Measurements from ENCODE around the gene NEK1. TPM values are rescaled to one million over a fixed set of nuclear protein-coding genes. Genes with fewer than 3 reads are reported as not detected.

The NEK1 gene
- total and polyA plus RNA-seq, 2 of the 13 experiments (the other 11 are each of a cell fraction or from before 2014, with no cell fraction given), result 2.9 to 5.4 TPM

GRCh38 chr4:169620880-169621248 lies 8.5 kb upstream of the NEK1 start:
- ChIA-PET POLR2A (interaction anchor here (0.9 to 1.7 kb wide), 4 partner anchors 9 to 39 kb away, joined by 3 to 10 read pairs (median 5); partner anchors contain the start of gene NEK1), CTCF (ENCODE audit: low intra/inter-chr PET ratio, low total read pairs) (no interaction called here)
- Histone ChIP-seq H3K9me3 (ENCODE audit: low read length) (no peaks in the 10 kb centered on the region), H3K9ac (ENCODE audit: insufficient read depth, low read depth, low read length) (peak overlapping the region; percentile 96), H3K4me1 (ENCODE audit: insufficient read depth, low read length) (peaks cover 48% of the 10 kb centered on the region), H3K79me2 (ENCODE audit: insufficient read depth, low read length) (peaks cover 46% of the 10 kb centered on the region), H3K4me3 (replicated peaks in 1 of 3; ENCODE audit: insufficient read depth in 1 of 3, low read depth in 2 of 3, low read length in 3 of 3) (peak overlapping the region; percentile 79 to 84 (median 80)), H3K4me2 (ENCODE audit: low read depth, low read length) (peak overlapping the region; percentile 85), H2AFZ (ENCODE audit: low read length) (peak overlapping the region; percentile 45), H3K27me3 (ENCODE audit: control insufficient read depth in 1 of 2, insufficient read depth in 2 of 2, low read length in 2 of 2) (no peaks in the 10 kb centered on the region), H4K20me1 (ENCODE audit: insufficient read depth, low read length) (no peaks in the 10 kb centered on the region; the same call in 1 of the 2 replicates), H3K27ac (ENCODE audit: extremely low read length, insufficient read depth, low read length) (peak overlapping the region; percentile 86), H3K36me3 (replicated peaks in 1 of 2; ENCODE audit: control insufficient read depth in 1 of 2, insufficient read depth in 2 of 2, low read length in 2 of 2) (no peaks in the 10 kb centered on the region)
- under 1% methylated on average over 14 of the region's 14 CpGs for WGBS (ENCODE audit: low lambda C conversion rate)
- in situ Hi-C loops (cut with HindIII; ENCODE audit: extremely low pct_ligation_motif_present, low pct_unique_long_range_greater_than_20kb) (loop anchor here (5.0 to 25.0 kb wide), 2 partner anchors 41 to 466 kb away; partner anchors contain the start of gene AADAT), intact Hi-C loops (cut with micrococcal nuclease; ENCODE audit: unreplicated experiment) (loop anchor here (1.0 to 2.0 kb wide), 3 partner anchors 40 to 405 kb away; partner anchors contain the start of gene MFAP3L)
- peak; percentile 30 for FAIRE-seq
- peak; percentile 19 for ATAC-seq
- TSS peak; percentile 90 for BruUV-seq (replicated peaks)
- peak; percentile 16 for DNase-seq (ENCODE audit: low spot score)
- TF ChIP-seq ZNF34 (CRISPR knock-in tag; IDR thresholded peaks at IDR 0.05; ENCODE audit: borderline replicate concordance), result no peak
- TF ChIP-seq NFE2 (CRISPR knock-in tag; IDR thresholded peaks at IDR 0.05), result no peak
- peak; percentile 11 for TF ChIP-seq U2AF1 (optimal IDR thresholded peaks at IDR 0.05; ENCODE audit: low read depth, low read length)
- TF ChIP-seq TMF1 (CRISPR knock-in tag; IDR thresholded peaks at IDR 0.05; ENCODE audit: low read depth), result 0 out of 2 replicates have a peak, but pooled peaks have one; percentile 6
- no peak for TF ChIP-seq ZFP62 (CRISPR knock-in tag; IDR thresholded peaks at IDR 0.05)
- TF ChIP-seq, protein P1, sequence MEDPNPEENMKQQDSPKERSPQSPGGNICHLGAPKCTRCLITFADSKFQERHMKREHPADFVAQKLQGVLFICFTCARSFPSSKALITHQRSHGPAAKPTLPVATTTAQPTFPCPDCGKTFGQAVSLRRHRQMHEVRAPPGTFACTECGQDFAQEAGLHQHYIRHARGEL (CRISPR knock-in tag; IDR thresholded peaks at IDR 0.05), result no peak
- TF ChIP-seq, protein P2, sequence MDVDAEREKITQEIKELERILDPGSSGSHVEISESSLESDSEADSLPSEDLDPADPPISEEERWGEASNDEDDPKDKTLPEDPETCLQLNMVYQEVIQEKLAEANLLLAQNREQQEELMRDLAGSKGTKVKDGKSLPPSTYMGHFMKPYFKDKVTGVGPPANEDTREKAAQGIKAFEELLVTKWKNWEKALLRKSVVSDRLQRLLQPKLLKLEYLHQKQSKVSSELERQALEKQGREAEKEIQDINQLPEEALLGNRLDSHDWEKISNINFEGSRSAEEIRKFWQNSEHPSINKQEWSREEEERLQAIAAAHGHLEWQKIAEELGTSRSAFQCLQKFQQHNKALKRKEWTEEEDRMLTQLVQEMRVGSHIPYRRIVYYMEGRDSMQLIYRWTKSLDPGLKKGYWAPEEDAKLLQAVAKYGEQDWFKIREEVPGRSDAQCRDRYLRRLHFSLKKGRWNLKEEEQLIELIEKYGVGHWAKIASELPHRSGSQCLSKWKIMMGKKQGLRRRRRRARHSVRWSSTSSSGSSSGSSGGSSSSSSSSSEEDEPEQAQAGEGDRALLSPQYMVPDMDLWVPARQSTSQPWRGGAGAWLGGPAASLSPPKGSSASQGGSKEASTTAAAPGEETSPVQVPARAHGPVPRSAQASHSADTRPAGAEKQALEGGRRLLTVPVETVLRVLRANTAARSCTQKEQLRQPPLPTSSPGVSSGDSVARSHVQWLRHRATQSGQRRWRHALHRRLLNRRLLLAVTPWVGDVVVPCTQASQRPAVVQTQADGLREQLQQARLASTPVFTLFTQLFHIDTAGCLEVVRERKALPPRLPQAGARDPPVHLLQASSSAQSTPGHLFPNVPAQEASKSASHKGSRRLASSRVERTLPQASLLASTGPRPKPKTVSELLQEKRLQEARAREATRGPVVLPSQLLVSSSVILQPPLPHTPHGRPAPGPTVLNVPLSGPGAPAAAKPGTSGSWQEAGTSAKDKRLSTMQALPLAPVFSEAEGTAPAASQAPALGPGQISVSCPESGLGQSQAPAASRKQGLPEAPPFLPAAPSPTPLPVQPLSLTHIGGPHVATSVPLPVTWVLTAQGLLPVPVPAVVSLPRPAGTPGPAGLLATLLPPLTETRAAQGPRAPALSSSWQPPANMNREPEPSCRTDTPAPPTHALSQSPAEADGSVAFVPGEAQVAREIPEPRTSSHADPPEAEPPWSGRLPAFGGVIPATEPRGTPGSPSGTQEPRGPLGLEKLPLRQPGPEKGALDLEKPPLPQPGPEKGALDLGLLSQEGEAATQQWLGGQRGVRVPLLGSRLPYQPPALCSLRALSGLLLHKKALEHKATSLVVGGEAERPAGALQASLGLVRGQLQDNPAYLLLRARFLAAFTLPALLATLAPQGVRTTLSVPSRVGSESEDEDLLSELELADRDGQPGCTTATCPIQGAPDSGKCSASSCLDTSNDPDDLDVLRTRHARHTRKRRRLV (CRISPR knock-in tag; IDR thresholded peaks at IDR 0.05), result no peak
- TF ChIP-seq POLR2AphosphoS2 (IDR thresholded peaks at IDR 0.05; ENCODE audit: low read depth, low read length), result no peak
- TF ChIP-seq ZC3H4 (CRISPR knock-in tag; IDR thresholded peaks at IDR 0.05; ENCODE audit: borderline replicate concordance), result 0 out of 2 replicates have a peak, but pooled peaks have one; percentile 47
- TF ChIP-seq SP2 (CRISPR knock-in tag; IDR thresholded peaks at IDR 0.05), result no peak
- TF ChIP-seq MAFK (conservative IDR thresholded peaks at IDR 0.05 in 1 of 2, IDR thresholded peaks at IDR 0.05 in 1 of 2; ENCODE audit: low read length in 2 of 2), result peak; percentile 86 to 87
- TF ChIP-seq SAP130 (CRISPR knock-in tag; IDR thresholded peaks at IDR 0.05; ENCODE audit: low read depth), result no peak
- peak; percentile 81 for TF ChIP-seq MAFF (IDR thresholded peaks at IDR 0.05; ENCODE audit: low read depth, low read length)
- TF ChIP-seq, protein P3, sequence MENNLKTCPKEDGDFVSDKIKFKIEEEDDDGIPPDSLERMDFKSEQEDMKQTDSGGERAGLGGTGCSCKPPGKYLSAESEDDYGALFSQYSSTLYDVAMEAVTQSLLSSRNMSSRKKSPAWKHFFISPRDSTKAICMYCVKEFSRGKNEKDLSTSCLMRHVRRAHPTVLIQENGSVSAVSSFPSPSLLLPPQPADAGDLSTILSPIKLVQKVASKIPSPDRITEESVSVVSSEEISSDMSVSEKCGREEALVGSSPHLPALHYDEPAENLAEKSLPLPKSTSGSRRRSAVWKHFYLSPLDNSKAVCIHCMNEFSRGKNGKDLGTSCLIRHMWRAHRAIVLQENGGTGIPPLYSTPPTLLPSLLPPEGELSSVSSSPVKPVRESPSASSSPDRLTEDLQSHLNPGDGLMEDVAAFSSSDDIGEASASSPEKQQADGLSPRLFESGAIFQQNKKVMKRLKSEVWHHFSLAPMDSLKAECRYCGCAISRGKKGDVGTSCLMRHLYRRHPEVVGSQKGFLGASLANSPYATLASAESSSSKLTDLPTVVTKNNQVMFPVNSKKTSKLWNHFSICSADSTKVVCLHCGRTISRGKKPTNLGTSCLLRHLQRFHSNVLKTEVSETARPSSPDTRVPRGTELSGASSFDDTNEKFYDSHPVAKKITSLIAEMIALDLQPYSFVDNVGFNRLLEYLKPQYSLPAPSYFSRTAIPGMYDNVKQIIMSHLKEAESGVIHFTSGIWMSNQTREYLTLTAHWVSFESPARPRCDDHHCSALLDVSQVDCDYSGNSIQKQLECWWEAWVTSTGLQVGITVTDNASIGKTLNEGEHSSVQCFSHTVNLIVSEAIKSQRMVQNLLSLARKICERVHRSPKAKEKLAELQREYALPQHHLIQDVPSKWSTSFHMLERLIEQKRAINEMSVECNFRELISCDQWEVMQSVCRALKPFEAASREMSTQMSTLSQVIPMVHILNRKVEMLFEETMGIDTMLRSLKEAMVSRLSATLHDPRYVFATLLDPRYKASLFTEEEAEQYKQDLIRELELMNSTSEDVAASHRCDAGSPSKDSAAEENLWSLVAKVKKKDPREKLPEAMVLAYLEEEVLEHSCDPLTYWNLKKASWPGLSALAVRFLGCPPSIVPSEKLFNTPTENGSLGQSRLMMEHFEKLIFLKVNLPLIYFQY (CRISPR knock-in tag; IDR thresholded peaks at IDR 0.05; ENCODE audit: borderline replicate concordance), result no peak
- TF ChIP-seq NFRKB (IDR thresholded peaks at IDR 0.05), result no peak

Data from HepG2 (cell line).